ENCODE data around the gene DNAJC6. TPM values are rescaled to one million over a fixed set of nuclear protein-coding genes. Genes with fewer than 3 reads are reported as not detected.

The DNAJC6 gene
- total RNA-seq, 1 donor from 2014 or later, result 8.3 TPM

DNA sequence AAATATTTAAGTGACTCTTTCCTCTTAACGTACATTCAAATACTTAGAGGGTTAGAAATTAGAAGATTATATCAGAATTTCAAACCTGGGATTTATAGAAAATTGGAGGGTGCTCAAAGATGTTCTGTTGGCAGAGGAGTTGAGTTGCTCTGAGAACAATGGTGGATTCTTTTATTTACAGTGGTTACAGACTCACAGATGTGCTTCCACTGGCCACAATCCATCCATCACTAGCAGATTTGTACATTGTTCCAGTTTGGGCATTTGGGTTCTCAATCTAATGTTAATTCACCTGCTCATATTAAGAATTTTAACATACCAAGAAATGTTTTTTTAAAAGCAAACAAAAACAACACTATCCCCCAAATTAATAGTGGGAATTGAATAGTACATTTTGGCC lies 23.5 kb downstream of the DNAJC6 start:
- no peak for DNase-seq (ENCODE audit: low read depth)
- H3K4me3 ChIP-seq (ENCODE audit: low read depth, low read length), result no peak overlapping the region

DNA sequence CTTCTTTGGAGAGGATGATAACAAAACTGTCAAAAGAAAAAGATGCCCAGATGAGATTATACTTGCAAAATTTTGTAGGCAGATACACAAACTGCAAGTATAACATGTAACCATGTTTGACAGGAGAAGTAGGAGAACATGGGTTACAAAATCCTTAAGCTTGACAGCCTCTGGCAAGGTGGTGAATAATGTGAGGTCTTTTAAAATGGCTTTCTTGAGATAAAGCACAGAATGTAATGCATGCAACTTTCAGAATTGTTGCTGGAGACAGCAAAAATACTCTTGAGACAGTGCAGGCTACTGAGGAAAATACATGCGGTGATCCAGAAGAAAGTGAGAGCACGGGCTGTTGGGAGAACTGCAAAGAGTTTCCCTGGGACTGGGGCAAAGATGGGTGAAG lies 24.7 kb downstream of the DNAJC6 start:
- H3K27me3 ChIP-seq (ENCODE audit: control insufficient read depth, insufficient read depth, low read length), result no peaks in the 10 kb centered on the region
- DNase-seq (ENCODE audit: low read depth), result no peak
- no peak overlapping the region for H3K4me3 ChIP-seq (ENCODE audit: low read depth, low read length)
- no peaks in the 10 kb centered on the region for H3K36me3 ChIP-seq (ENCODE audit: control insufficient read depth, insufficient read depth, low read length)
- TF ChIP-seq, protein P1, sequence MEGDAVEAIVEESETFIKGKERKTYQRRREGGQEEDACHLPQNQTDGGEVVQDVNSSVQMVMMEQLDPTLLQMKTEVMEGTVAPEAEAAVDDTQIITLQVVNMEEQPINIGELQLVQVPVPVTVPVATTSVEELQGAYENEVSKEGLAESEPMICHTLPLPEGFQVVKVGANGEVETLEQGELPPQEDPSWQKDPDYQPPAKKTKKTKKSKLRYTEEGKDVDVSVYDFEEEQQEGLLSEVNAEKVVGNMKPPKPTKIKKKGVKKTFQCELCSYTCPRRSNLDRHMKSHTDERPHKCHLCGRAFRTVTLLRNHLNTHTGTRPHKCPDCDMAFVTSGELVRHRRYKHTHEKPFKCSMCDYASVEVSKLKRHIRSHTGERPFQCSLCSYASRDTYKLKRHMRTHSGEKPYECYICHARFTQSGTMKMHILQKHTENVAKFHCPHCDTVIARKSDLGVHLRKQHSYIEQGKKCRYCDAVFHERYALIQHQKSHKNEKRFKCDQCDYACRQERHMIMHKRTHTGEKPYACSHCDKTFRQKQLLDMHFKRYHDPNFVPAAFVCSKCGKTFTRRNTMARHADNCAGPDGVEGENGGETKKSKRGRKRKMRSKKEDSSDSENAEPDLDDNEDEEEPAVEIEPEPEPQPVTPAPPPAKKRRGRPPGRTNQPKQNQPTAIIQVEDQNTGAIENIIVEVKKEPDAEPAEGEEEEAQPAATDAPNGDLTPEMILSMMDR (IDR thresholded peaks at IDR 0.05; ENCODE audit: insufficient read depth, low read length, poor library complexity, severe bottlenecking), result no peak

More for the DNA sequence above, 23.5 kb downstream of the DNAJC6 start:
- no peaks in the 10 kb centered on the region for H3K27me3 ChIP-seq (ENCODE audit: control insufficient read depth, insufficient read depth, low read length)
- H3K36me3 ChIP-seq (ENCODE audit: control insufficient read depth, insufficient read depth, low read length), result no peaks in the 10 kb centered on the region
- TF ChIP-seq, protein P1 (IDR thresholded peaks at IDR 0.05; ENCODE audit: insufficient read depth, low read length, poor library complexity, severe bottlenecking), result no peak

DNA sequence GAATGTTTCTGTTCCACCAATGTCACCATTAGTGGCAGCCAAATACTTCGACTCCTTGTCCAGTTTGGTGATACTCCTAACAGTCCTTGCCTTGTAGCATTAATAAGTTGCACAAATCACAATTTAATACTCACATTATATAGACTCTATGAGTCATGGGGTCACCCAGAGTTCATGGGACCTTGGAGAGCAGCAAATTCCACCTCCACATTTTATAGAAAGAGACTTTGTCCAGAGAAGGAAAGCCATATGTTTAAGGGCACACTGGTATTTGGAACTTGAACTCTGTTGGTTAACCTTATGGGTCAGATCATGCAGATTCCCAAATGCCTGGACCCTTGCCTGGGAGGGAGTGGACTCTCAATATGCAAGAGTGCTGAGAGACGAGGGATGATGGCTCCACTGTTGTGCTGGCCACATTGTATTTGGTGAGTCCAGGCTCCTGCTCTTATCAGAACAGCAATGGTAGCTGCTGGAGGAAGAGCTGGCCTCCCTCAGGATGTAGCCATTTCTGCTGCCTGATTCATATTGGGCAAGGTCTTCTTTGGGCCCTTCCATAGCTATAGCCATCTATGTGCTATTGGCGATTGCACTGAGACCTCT lies 30.6 kb downstream of the DNAJC6 start:
- no peaks in the 10 kb centered on the region for H3K27me3 ChIP-seq (ENCODE audit: control insufficient read depth, insufficient read depth, low read length)
- H3K36me3 ChIP-seq (ENCODE audit: control insufficient read depth, insufficient read depth, low read length), result no peaks in the 10 kb centered on the region
- TF ChIP-seq, protein P1 (IDR thresholded peaks at IDR 0.05; ENCODE audit: insufficient read depth, low read length, poor library complexity, severe bottlenecking), result no peak
- no peak for DNase-seq (ENCODE audit: low read depth)
- no peak overlapping the region for H3K4me3 ChIP-seq (ENCODE audit: low read depth, low read length)

DNA sequence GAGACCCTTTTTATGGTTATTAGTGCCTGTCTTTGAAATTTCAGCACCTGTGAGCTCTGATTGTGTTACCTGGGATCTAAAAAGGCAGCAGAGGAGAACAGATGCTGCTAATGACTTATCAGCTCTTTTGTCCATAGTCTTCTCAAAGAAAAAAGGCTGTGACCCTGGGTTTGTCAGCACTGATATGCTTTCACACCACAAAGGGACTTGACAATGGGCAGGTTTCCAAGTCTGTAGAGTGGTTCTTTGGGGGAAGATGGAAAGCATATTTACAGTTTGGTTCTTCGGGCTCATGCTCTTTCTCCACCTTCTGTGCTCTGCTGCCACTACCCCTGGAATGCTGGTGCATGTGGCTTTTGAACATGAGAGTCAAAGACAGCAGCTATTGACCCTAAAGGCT lies 32.0 kb downstream of the DNAJC6 start:
- no peaks in the 10 kb centered on the region for H3K27me3 ChIP-seq (ENCODE audit: control insufficient read depth, insufficient read depth, low read length)
- no peak overlapping the region for H3K4me3 ChIP-seq (ENCODE audit: low read depth, low read length)
- H3K36me3 ChIP-seq (ENCODE audit: control insufficient read depth, insufficient read depth, low read length), result no peaks in the 10 kb centered on the region
- DNase-seq (ENCODE audit: low read depth), result no peak
- TF ChIP-seq, protein P1 (IDR thresholded peaks at IDR 0.05; ENCODE audit: insufficient read depth, low read length, poor library complexity, severe bottlenecking), result no peak

DNA sequence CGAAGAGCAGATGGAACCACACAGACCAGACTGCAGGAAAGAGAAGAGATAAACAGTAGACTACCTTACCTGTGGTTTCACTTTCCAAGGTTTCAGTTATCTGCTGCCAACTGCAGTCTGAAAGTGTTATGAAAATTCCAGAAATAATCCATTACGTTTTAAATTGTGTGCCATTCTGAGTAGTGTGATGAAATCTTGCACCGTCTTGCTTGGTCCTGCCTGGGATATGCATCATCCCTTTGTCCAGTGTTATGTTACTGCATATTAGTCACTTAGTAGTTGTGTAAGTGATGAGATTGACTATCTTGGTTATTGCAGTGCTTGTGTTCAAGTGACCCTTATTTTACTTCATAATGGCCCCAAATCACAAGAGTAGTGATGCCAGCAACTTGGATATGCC lies 33.9 kb downstream of the DNAJC6 start:
- no peak for DNase-seq (ENCODE audit: low read depth)
- Histone ChIP-seq H3K4me3 (ENCODE audit: low read depth, low read length) (no peak overlapping the region), H3K36me3 (ENCODE audit: control insufficient read depth, insufficient read depth, low read length) (no peaks in the 10 kb centered on the region), H3K27me3 (ENCODE audit: control insufficient read depth, insufficient read depth, low read length) (no peaks in the 10 kb centered on the region)
- TF ChIP-seq, protein P1 (IDR thresholded peaks at IDR 0.05; ENCODE audit: insufficient read depth, low read length, poor library complexity, severe bottlenecking), result no peak

DNA sequence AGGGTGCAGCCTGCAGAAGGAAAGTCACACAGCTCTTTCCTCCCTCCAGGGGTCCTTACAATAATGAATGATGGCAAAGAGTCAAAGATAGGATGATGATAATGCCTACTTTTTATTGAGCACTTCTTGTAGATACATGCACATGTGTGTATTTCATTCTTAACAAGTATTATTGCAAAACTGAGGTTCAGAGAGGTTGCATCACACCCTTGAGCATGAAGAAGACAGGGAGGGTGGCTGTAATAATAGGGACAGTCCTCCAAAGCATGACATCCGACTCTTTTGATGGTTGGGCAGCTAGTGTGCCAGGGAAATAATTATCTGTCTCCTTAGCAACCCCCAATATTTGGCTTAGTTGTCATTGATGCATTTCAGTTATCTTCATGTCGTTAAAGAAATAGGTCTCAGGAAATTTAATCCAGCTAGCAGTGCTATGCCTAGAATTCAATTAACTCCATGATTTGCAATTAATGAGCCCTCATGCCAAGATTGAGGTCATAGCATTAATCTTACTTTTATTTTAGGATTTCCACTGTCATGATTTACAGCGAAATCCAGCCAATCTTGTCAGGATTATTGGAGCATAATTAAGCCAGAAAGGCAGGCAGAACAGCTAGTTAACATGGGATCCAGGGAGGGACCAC lies 35.0 kb downstream of the DNAJC6 start:
- Histone ChIP-seq H3K27me3 (ENCODE audit: control insufficient read depth, insufficient read depth, low read length) (no peaks in the 10 kb centered on the region), H3K36me3 (ENCODE audit: control insufficient read depth, insufficient read depth, low read length) (no peaks in the 10 kb centered on the region), H3K4me3 (ENCODE audit: low read depth, low read length) (no peak overlapping the region)
- DNase-seq (ENCODE audit: low read depth), result no peak
- TF ChIP-seq, protein P1 (IDR thresholded peaks at IDR 0.05; ENCODE audit: insufficient read depth, low read length, poor library complexity, severe bottlenecking), result no peak
